ENCODE measurements around the gene ACTL8.

The ACTL8 gene, protein sequence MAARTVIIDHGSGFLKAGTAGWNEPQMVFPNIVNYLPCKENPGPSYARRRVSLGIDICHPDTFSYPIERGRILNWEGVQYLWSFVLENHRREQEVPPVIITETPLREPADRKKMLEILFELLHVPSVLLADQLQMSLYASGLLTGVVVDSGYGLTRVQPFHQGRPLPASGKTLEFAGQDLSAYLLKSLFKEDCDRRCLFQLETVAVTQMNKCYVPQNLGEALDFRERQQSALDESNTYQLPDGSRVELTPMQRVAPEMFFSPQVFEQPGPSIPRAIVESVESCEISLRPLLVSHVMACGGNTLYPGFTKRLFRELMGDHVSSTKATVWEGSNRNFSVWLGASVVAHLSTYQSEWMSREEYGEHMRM

DNA sequence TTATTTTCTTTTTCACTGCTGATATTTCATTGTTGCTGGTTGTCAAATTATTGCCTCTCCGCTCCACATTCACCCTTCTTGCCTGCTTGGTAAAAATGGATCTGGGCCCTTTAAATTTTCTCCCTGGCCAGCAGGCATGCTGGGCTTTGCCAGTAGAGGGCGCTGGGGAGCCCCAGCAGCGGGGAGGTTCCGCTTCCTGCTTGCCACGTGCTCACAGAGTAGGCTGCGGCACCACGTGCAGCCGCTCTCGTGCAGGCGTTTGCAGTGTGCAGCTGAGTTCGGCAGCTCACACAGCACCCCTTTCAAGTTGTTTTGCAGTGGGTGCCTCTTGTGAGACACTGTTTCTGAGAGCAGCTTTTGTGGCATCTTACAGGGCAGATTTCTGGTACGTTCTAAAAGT lies at the start of gene ACTL8:
Gene ACTL8 (plus strand): TSS at position 214 of the 400 bp plus-strand sequence. CDS start 67,676 bp downstream, outside the sequence.
- DNase-seq (ENCODE audit: low spot score), result no peak

DNA sequence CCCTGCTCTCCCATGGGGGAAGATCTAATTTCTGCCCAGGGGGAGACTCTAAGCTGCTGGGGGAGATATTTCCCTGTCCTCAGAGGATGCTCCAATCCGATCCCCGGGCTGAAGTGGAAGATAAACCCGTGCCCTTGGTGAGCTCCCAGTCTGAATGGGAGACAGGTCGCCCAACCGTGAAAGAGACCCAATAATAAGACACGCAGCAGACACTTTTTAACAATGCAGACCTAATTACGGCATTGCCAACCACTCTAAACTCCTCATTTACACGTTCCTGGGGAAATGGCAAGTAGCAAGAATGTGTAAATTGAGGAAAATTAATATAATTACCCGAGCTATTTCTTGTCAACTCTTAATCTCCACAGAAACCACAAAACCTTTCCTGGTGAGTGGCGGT lies 48.7 kb upstream of the ACTL8 start:
- DNase-seq (ENCODE audit: low spot score), result no peak

DNA sequence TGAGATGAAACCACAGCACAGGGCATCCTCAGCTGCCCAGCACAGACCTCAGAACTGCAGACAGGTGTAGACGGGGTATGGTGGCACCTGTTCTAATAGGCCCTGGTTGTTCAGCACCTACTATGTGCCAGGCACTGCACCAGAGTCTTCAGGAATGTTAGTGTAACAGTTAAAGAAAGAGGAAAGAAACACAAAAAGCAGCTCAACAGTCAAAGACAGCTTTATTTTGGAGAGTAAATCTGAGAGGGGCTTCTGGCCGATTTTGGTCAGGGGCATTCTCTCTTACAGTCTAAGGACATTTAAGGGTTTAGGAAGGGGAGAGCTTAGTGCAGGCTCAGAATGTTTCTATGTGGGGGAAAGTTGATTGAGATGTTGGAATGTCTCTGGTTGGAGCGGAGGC lies 45.2 kb upstream of the ACTL8 start:
- no peak for DNase-seq (ENCODE audit: low spot score)

DNA sequence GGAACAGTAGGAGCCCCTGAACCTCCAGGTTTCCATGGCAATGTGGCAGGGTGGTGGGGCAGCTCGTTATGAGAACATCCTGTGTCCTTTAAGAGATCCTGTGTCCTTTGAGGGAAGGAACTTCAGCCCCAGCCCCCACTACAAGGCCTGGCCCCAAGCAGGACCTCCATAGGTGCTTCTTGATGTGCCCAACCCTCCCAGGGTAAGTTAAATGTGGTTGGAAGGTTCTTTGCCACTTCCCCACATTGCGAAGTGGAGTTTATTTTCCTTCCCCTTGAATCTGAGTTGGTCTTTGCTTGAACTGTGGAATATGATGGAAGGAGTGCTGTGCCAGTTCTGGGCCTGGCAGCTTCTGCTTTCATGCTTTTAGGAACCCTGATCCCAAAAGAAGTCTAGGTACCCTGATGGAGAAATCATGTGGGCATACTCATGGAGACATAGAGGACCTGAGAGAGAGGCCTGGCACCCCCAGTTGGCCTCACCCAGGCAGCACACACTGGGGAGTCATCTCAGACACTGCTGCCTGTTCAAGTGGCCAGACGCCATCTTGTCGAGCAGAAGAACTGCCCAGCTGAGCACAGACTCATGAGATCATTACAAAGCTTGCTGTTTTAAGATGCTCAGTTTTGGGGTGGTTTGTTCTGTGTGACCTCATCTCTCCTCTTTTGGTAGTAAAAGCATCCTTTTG lies 44.1 kb upstream of the ACTL8 start:
- DNase-seq (ENCODE audit: low spot score), result no peak

DNA sequence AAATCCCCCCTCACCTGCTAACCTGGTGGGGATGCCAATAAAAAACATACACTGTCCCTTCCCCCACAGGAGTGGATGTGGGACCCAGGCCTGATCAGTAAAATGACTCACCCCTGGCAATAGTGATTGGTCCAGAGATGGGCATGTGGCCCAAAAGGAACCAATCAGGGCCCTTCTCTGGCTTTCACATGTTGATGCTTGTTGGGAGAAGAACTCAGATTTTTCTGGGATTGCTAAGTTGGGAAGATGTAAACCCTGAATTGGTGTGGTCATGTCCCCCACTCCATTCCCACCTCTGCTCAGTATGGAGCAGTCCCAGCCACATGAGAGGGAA lies 43.6 kb upstream of the ACTL8 start:
- DNase-seq (ENCODE audit: low spot score), result no peak

DNA sequence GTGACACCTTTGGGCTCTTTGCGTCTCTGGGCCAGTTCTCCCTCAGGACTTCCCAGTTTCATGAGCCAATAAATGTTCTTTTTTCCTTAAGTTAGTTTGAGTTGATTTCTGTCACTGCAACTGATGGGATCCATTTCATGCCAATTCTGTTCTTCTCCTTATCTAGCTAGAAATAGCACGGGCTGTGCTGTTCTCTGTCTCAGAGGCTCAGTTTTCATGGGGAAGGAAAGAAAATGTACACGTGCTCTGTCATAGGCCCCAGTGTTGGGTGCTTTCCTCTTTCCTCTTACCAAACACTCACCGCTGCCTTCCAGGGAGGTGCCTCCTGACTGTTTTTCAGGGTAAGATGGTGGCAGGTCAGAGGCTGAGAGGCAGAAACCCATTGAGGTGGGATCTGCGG lies 43.2 kb upstream of the ACTL8 start:
- no peak for DNase-seq (ENCODE audit: low spot score)

DNA sequence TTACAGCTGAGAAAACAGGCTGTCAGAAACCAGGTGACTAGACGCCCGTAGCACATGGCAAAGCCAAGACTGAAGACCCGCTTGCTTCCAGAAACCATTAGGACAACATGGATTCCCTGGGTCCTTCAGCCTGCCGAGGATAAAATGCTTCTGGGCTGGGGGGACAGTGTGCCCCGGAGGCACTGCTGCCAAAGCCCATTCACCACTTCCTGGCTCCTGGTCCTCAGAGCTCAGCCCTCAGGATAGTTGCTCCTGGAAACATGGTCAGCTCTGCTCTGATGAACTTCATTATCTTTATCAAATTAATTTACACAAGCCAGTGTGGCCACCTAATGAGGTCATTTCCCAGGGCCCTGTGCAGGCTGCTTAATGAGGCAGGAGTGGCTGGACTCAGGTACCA lies 41.1 kb upstream of the ACTL8 start:
- DNase-seq (ENCODE audit: low spot score), result no peak

DNA sequence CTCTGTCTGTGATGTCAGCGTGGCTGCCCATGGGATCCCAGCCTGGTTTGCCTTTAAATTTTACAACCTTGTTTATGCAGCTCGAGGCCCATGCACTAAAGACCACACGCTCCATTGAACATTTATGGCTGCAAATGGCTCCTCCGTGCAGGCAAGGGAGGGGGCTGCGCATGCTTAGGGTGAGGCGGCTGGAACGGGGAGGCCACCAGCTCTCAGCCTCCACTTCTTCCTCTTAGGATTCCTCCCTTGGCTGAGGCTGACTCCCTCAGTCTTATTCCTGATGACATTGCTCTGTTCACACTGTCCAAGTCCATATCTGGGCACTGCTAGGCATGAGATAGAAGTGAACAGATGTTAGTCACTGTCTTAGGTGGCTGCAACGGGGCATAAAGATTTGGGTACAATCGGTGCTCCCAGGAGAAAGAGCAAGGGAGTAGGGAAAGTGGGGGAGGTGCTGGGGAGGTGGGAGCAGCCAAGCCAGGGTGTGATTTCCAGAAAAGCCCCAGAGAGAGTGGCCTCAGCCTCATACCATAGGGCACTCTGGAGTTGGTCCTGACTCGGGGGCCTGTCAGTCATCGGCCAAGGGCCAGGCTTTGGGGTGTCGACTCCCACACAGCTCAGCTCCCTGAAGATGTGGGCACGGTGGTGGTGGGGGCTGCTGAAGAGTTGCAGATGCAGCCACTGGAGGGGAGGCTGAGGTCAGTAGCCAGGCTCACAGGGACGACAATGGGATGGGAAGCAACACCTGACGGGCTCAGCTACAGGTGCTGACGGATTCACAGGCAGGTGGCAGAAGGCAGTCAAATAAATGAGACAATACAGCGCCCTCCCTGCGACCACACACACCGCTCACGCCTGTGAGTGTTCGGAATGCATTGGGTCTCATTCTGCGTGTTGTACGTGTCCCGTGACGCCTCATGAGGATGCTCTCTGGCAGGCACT lies 37.3 kb upstream of the ACTL8 start:
- no peak for DNase-seq (ENCODE audit: low spot score)

DNA sequence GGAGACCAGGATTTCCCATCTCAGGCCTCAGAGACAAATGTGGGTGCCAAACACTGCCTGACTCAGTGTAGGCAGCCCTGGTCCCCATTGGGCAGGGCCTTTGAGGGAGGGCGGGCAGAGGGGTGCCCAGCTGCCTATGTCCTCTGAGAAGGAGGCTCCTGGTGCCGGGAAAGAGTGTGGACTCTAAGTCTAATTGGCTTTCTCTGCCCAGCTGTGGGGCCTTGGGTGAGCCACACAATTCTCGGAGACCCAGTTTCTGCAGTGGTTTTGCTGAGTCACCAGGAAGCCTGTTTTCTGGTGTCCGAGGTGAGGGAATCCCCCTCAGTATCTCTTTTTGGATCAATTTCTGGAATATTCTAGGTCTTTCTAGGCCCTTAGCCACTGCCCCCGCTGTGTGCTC lies 35.3 kb upstream of the ACTL8 start:
- no peak for DNase-seq (ENCODE audit: low spot score)

DNA sequence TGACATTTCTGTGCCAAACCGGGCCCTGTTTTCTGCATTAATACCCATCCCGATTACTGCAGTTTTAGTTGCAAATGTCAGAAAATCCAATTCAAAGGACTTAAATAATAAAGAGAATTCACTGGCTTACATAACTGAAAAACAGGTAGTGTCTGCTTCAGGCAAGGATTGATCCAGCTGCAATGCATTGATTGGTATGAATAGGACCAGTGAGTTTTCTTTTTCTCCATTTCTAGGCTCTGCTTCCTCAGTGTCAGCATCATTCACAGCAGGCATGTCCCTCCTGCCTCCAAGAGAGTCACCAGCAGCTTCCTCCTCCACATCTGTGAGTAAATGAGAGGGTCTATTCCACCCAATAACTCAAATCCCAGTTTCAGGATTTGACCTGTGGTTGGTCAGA lies 33.7 kb upstream of the ACTL8 start:
- DNase-seq (ENCODE audit: low spot score), result no peak

DNA sequence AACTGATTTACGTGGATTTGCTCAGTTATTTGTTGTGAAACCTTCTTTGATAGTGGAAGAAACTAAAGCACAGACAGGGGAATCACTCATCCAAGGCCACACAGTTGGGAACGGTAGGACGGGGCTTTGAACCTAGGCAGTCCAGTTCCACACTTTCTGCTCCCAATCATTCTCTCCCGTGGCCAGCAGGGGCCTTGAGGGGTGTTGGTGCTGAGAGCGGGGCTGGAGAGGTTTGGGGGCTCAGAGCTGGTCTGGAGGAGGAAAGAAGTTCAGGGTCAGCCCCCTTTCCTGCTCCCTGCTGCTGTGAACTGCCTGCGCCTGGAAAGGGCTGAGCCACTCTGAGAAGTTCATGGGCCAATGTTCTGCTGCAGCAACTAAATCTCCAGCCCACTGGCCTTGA lies 31.4 kb upstream of the ACTL8 start:
- DNase-seq (ENCODE audit: low spot score), result no peak

DNA sequence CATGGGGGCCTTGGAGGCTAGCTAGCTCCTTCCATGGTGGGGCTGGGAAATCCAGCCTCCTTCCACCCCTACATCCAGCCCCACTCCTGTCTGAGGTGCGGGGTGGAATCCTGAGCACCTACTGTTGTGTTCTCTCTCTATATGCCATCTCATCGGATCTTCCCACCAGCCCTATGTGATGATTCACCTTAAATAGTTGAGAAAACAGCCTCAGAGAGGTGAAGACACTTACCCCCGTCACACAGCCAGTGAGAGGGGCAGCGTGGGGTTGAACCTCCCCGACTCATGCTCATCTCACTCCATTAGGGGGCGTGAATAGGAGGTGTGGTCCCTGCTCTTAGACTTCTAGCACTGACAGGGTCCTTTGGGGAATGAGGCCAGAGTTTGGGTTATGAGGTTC lies 31.0 kb upstream of the ACTL8 start:
- DNase-seq (ENCODE audit: low spot score), result no peak

DNA sequence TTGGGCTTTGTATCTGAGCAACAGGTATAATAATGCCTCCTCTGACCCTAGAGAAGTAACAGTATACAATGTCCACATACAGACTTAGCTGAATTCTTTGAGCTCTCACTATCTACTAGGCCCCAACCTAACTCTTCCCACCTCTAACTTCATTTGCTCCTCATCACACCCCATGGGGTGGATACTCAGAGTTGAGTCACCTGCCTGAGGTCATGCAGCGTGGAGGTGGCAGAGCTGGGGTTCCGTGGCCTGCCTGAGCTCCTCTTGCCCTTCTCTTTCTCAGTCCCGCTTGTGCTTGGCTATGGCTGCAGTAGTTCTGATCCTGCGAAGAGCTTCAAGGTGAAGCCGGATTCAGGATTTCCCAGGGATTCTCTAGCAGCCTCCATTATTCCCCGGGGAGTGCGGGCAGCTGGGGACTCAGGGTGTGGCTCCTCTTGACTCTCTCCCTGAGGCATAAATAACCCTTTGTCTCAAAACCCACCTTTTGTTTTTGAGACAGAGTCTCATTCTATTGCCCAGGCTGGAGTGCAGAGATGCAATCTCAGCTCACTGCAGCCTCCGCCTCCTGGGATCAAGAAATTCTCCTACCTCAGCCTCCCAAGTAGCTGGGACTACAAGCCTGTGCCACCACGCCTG lies 29.9 kb upstream of the ACTL8 start:
- DNase-seq (ENCODE audit: low spot score), result no peak

DNA sequence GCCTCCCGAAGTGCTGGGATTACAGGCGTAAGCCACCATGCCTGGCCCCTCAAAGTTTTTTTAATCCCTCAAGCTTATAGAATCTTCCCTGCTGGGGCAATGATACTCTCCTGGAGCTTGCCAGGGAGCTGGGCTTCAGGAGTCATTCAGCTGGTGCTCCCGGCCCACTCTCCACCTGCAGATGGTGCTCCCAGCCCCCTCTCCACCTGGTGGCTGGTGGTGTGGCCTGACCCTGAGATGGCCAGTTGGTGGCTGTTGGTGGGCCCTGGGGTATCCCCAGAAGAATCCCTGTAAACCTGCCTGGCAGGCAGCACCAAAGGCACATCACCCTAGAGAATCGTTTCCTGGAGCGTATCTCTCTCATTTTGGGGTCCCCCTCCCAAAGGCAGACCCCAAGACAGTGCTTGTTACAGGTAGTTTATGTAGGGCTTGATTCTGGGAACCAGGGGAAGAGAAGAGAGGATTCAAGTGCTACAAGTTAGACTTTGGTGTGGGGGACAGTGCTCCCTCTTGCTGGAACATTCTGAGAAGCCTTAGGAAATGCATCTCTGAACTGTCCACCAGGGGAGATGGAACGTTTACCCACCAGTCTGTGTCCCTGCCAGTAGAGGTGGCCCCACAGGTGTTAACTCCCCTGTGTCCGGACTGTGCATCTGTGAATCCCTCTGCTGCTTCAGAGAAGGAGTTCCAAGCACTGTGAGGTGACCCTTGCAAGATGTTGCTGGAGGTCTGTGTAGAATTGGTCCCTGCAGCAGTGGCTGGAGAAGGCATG lies 29.1 kb upstream of the ACTL8 start:
- no peak for DNase-seq (ENCODE audit: low spot score)

DNA sequence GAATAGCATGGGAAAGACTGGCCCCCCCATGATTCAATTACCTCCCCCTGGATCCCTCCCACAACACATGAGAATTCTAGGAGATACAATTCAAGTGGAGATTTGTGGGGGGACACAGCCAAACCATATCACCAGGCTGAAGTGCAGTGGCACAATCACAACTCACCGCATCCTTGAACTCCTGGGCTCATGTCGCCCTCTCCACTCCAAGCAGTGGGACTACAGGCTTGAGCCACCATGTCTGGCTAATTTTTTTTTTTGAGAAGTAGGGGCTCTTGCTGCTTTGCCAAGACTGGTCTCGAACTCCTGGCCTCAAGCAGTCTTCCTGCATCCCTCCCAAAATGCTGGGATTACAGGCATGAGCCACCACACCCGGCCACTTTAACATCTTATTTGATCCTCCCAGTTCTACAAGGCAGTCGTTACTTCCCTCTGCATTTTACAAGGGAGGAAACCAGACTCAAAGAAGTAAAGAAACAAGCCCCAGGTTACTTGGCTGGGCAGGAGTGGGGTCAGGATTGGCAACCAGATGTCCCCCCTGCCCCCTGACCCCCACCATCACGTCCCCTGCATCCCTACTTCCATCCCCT lies 26.9 kb upstream of the ACTL8 start:
- no peak for DNase-seq (ENCODE audit: low spot score)

DNA sequence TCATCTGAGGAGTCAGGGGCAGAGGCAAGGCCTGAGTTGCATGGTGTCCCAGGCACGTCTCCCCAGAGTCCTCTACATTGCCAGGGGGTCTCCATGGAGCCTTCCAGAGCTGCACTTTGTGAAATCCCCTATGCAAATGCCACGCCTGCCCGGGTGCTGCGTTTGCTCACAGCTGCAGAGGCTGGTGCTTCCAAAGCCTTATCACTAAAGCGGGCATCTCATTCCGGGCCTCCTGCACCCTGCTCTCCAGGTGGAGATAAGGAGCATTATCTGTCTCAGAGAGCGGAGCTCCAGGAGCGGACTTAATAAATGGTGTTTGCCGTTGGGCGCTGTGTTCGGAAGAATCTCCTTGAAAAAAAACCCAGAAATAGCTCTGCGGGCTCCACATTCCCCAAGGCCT lies 25.9 kb upstream of the ACTL8 start:
- no peak for DNase-seq (ENCODE audit: low spot score)

DNA sequence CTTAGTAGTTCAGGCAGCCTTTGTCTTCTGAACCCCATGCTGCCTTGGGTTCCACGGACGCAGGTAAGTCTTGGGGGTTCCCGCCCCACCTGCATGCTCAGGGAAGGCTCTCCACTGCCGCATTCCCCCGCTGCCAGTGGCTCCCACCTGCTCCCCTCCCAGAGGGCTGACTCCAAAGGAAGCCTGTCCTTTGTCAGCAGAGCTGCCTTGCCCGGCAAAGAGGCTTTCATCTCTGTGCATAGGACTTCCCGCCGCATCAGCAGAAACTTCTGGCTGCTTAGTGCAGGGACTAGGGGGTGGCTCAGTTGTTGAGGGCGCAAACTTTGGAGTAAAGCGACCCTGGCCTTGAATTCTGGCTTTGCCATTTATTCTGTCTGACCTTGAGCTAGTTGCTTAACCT lies 25.2 kb upstream of the ACTL8 start:
- DNase-seq (ENCODE audit: low spot score), result no peak

DNA sequence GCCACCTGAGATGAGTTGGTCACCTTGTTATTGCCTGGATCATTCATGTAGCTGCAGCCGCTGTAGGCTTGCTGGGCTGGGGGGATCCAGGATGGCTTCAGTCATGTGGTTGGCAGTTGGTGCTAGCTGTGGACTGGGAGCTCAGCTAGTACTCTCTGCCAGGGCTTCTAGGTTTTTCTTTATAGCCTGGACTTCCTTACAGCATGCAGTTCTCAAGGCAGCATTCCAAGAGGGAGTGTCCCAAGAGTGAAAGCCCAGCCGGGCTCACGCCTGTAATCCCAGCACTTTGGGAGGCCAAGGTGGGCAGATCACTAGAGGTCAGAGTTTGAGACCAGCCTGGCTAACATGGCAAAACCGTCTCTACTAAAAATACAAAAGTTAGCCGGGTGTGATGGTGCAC lies 23.7 kb upstream of the ACTL8 start:
- DNase-seq (ENCODE audit: low spot score), result no peak

DNA sequence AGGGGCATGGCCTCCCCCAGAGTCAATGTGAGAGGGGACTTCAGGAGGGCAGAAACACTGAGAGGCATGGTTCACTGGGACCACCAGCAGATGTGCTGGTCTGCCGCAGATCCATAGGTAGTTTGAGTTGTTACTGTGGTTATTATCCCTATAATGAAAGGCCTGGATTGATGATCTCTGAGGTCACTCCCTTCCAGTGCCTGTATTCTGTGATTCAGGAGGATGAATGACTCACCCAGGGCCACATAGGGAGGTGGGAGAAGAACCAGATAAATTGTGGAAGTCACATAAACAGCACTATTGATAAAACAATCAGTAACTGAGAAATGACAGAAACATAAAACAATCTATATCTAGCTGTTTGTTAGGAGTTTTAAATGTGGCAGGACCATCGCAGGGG lies 22.7 kb upstream of the ACTL8 start:
- DNase-seq (ENCODE audit: low spot score), result no peak

DNA sequence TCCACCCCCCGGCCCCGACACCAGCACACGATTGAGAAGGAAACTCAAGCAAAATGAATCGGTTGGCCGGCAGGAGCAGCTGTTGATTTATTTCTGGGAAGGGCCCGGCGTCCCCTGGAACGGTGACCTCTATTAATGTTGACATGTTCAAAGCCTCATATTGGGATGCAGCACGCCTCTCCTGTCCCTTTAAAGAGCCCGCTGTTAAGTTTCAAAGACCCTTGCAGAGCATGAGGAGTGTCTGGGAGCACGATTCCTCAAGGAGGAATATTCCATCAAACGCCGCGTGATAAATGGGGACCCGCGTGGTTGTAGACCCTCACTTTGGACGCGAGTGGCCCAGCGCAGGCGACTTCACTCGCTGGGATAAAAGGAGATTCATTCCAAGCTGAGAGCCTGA lies 21.5 kb upstream of the ACTL8 start:
- no peak for DNase-seq (ENCODE audit: low spot score)

DNA sequence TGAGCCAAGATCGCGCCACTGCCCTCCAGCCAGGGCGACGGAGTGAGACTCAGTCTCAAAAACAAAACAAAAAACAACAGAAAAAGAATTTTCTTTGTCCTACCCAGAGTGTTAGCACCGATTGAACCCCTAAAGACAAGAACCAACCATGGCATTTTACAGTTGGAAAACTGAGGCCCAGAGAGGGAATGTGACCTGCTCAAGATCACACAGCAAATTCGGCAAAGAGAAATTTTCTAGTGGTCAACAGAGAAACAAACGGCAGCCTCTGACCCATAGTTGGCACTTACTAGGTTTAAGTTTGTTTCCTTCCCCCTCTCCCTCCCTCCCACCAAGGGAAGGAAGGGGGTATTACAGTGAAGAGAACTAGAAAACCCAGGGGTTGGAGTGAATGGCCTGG lies 20.5 kb upstream of the ACTL8 start:
- no peak for DNase-seq (ENCODE audit: low spot score)

All from D341Med (cell line).